Prostate gland (tissue), 2 donors: ENCODE data around the gene B9D2. TPM values are rescaled to one million over a fixed set of nuclear protein-coding genes. Genes with fewer than 3 reads are reported as not detected.

ENCODE experiments used
- DNase-seq: peaks from one replicate; pipeline ENCODE4 v3.0.0-alpha.2; 2019; ENCODE audit warnings: low spot score
- H3K27ac ChIP-seq, 2 donors: fragments of 200-600 bp; sonication (generic); 2 replicates each; pipeline ENCODE4 v1.5.1; 2017 to 2019
- H3K27me3 ChIP-seq: fragments of 200-600 bp; sonication (generic); replicated peaks from 2 replicates; pipeline ENCODE4 v1.5.1; 2019; ENCODE audit not compliant: insufficient read depth
- H3K36me3 ChIP-seq, 2 donors: fragments of 200-600 bp; sonication (generic); 1 replicate in 1 of 2; 2 replicates in 1 of 2; pipeline versions ENCODE4 v1.5.1 to v1.8.1; 2017 to 2019
- H3K4me1 ChIP-seq: fragments of 200-600 bp; sonication (generic); replicated peaks from 2 replicates; pipeline ENCODE4 v1.5.1; 2019
- H3K4me3 ChIP-seq, 2 donors: fragments of 200-600 bp; sonication (generic); 2 replicates each; pipeline ENCODE4 v1.5.1; 2017 to 2019
- H3K9me3 ChIP-seq: fragments of 200-600 bp; sonication (generic); 2 replicates; pipeline ENCODE4 v1.5.1; 2017
- POLR2A ChIP-seq: fragments of 450-650 bp; IDR thresholded peaks from one replicate; pipeline ENCODE4 v1.6.1; 2016; ENCODE audit warnings: antibody characterized with exemption, mild to moderate bottlenecking
- POLR2AphosphoS5 ChIP-seq: sonication (generic); formaldehyde crosslinking; IDR thresholded peaks from one replicate; pipeline ENCODE4 v1.6.1; 2017; ENCODE audit warnings: antibody characterized with exemption
- WGBS: methylation state at CpG from one replicate; pipeline ENCODE4 v1.1.5; 2018; 5-methylcytosine and 5-hydroxymethylcytosine counted together
- intact Hi-C: fragments of 100-400 bp; cut with DNase I; formaldehyde crosslinking; loops from one replicate; pipeline ENCODE4 v1.14.2; 2022
- total RNA-seq, 2 donors: library from RNA; depleted of rRNA; stranded (reverse); fragments of >200 nt; gene quantifications; one replicate each; pipeline ENCODE4 v1.1.0, GENCODE V29; 2016
- TF ChIP-seq, protein P1 (sequence below), 4 experiments: fragments of 200-600 bp in 2 of 4; fragments of 450-650 bp in 2 of 4; sonication (generic) in 2 of 4; IDR thresholded peaks; 1 replicate in 3 of 4; 2 replicates in 1 of 4; pipeline ENCODE4 v1.5.1; 2016 to 2019; ENCODE audit warnings: antibody characterized with exemption in 4 of 4, mild to moderate bottlenecking in 2 of 4, moderate library complexity in 2 of 4

The B9D2 gene
- total RNA-seq, 2 donors from 2014 or later = 10.7 to 17.1 TPM

DNA sequence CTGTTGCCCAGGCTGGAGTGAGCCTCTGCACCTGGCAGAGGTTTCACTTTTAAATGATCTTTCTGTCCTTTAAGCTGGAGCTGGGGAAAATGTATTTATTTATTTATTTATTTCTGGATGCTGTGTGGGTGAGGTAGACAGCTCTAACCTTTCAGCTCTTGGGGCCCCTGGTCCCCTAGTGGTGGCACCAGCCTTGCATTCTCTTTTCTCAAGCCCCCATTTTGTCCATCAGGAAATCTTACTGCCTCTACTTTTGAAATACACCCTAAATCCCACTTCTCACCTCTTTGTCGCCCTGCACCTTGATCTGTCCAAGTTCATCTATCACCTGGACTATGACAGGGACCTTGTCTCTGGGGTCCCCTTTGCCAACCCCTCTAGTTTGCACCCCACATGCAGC is 2.1 kb upstream of the B9D2 start:
- H3K27ac ChIP-seq = no peak overlapping the region
- WGBS = 92% methylated on average over 1 of the region's 1 CpG
- no peaks in the 10 kb centered on the region for H3K9me3 ChIP-seq
- TF ChIP-seq POLR2AphosphoS5 (no peak), POLR2A (no peak)
- TF ChIP-seq, protein P1, sequence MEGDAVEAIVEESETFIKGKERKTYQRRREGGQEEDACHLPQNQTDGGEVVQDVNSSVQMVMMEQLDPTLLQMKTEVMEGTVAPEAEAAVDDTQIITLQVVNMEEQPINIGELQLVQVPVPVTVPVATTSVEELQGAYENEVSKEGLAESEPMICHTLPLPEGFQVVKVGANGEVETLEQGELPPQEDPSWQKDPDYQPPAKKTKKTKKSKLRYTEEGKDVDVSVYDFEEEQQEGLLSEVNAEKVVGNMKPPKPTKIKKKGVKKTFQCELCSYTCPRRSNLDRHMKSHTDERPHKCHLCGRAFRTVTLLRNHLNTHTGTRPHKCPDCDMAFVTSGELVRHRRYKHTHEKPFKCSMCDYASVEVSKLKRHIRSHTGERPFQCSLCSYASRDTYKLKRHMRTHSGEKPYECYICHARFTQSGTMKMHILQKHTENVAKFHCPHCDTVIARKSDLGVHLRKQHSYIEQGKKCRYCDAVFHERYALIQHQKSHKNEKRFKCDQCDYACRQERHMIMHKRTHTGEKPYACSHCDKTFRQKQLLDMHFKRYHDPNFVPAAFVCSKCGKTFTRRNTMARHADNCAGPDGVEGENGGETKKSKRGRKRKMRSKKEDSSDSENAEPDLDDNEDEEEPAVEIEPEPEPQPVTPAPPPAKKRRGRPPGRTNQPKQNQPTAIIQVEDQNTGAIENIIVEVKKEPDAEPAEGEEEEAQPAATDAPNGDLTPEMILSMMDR (IDR thresholded peaks at IDR 0.05) = no peak
- H3K4me1 ChIP-seq = peaks cover 3% of the 10 kb centered on the region
- H3K4me3 ChIP-seq = no peak overlapping the region
- intact Hi-C loops = no loop called here
- H3K27me3 ChIP-seq = no peaks in the 10 kb centered on the region
- no peaks in the 10 kb centered on the region for H3K36me3 ChIP-seq
- DNase-seq = no peak

GRCh38 chr19:41364524-41365391 is 809 bp upstream of the B9D2 start:
- Histone ChIP-seq H3K4me3 (peak overlapping the region; percentile 67 to 68), H3K36me3 (no peaks in the 10 kb centered on the region), H3K4me1 (peaks cover 3% of the 10 kb centered on the region), H3K9me3 (no peaks in the 10 kb centered on the region), H3K27me3 (no peaks in the 10 kb centered on the region), H3K27ac (peak overlapping the region; percentile 96 to 99)
- no peak for DNase-seq
- 75% methylated on average over 14 of the region's 14 CpGs for WGBS
- TF ChIP-seq POLR2AphosphoS5 (no peak), POLR2A (no peak)
- TF ChIP-seq, protein P1 (IDR thresholded peaks at IDR 0.05) = no peak
- intact Hi-C loops = no loop called here

GRCh38 chr19:41363371-41363752 is 587 bp downstream of the B9D2 start:
- Histone ChIP-seq H3K27me3 (no peaks in the 10 kb centered on the region), H3K4me3 (peak overlapping the region; percentile 67 to 68), H3K36me3 (no peaks in the 10 kb centered on the region), H3K9me3 (no peaks in the 10 kb centered on the region), H3K4me1 (peaks cover 3% of the 10 kb centered on the region), H3K27ac (peak overlapping the region; percentile 96 to 99)
- DNase-seq = no peak
- TF ChIP-seq POLR2AphosphoS5 = no peak
- TF ChIP-seq, protein P1 (IDR thresholded peaks at IDR 0.05) = no peak
- no peak for TF ChIP-seq POLR2A
- intact Hi-C loops = no loop called here
- WGBS = 45% methylated on average over 6 of the region's 6 CpGs

DNA sequence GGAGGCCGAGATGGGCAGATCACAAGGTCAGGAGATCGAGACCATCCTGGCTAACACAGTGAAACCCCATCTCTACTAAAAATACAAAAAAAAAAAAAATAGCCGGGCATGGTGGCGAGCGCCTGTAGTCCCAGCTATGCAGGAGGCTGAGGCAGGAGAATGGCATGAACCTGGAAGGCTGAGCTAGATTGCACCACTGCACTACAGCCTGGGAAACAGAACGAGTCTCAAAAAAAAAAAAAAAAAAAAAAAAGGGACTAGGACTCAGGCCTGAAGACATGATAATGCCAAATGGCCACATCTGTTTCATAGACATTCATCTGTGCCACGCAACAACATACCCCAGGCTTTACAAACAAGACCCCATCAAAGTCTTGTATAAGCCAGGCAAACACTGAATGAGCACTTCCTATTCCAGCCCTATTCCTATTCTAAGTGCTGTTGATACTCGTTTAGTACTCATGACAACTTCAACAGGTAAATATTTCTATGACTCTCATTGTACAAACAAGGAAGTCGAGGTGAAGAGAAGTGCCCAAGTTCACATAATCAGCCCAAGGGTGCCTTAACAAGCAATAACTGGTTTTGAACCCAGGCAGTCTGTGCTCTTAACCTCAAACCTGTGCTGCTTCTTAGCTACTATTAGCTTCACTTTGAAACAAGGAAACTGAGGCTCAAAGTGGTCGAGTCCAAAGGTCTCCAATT is 1.7 kb downstream of the B9D2 start:
- intact Hi-C loops = no loop called here
- Histone ChIP-seq H3K4me1 (peaks cover 3% of the 10 kb centered on the region), H3K4me3 (no peak overlapping the region), H3K27me3 (no peaks in the 10 kb centered on the region), H3K9me3 (no peaks in the 10 kb centered on the region), H3K27ac (no peak overlapping the region), H3K36me3 (no peaks in the 10 kb centered on the region)
- TF ChIP-seq POLR2AphosphoS5 = no peak
- TF ChIP-seq POLR2A = no peak
- TF ChIP-seq, protein P1 (IDR thresholded peaks at IDR 0.05) = no peak
- WGBS = 82% methylated on average over 10 of the region's 10 CpGs
- no peak for DNase-seq
